Measurements from ENCODE around the gene CHST12. TPM values are rescaled to one million over a fixed set of nuclear protein-coding genes. Genes with fewer than 3 reads are reported as not detected.

CHST12 gene
- total RNA-seq, 2 donors from 2014 or later = 8.7 to 8.8 TPM

DNA sequence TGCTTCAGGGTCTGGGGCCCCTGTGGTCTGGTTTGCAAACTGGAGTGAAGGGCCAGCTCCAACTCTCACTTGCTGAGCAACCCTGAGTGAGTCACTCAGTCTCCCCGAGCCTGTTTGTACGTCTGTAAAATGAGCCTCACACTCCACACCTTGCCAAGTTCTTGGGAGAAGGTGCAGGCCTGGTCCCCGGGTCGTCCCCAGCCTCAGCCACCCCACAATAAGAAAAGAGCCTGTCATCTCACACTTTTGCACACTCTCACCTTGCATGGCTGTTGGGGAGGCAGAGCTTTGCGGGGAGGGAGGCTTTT is 67.6 kb downstream of the CHST12 start:
- Histone ChIP-seq H3K27ac (no peak overlapping the region), H3K36me3 (no peaks in the 10 kb centered on the region), H3K9me3 (no peaks in the 10 kb centered on the region), H3K4me3 (no peak overlapping the region), H3K4me1 (no peaks in the 10 kb centered on the region), H3K27me3 (no peaks in the 10 kb centered on the region), H3K9ac (ENCODE audit: low read depth in 2 of 2, low read length in 2 of 2) (no peak overlapping the region)
- TF ChIP-seq, protein P1, sequence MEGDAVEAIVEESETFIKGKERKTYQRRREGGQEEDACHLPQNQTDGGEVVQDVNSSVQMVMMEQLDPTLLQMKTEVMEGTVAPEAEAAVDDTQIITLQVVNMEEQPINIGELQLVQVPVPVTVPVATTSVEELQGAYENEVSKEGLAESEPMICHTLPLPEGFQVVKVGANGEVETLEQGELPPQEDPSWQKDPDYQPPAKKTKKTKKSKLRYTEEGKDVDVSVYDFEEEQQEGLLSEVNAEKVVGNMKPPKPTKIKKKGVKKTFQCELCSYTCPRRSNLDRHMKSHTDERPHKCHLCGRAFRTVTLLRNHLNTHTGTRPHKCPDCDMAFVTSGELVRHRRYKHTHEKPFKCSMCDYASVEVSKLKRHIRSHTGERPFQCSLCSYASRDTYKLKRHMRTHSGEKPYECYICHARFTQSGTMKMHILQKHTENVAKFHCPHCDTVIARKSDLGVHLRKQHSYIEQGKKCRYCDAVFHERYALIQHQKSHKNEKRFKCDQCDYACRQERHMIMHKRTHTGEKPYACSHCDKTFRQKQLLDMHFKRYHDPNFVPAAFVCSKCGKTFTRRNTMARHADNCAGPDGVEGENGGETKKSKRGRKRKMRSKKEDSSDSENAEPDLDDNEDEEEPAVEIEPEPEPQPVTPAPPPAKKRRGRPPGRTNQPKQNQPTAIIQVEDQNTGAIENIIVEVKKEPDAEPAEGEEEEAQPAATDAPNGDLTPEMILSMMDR (IDR thresholded peaks at IDR 0.05) = no peak
- no peak for DNase-seq
- intact Hi-C loops (cut with DNase I) = no loop called here

DNA sequence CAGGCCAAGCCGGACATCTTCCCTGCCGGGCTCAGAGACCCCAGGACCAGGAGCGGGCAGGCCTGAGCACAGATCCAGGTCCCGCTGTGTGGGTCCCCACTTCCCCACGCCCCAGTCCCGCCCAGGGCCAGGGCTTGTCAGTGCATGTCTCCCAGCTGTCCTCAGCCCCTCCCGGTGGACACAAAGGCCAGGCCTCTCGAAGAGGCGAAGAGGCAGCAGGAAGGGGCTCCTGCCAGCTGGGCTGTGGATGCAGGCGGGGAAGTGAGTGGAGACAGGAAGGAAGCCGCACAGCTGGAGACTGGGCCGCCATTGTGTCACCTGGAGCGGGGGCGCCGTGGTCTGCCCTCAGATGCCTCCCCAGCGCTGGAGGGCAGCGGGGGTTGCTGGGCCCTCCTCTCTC is 68.0 kb downstream of the CHST12 start:
- Histone ChIP-seq H3K27me3 (no peaks in the 10 kb centered on the region), H3K36me3 (no peaks in the 10 kb centered on the region), H3K4me3 (no peak overlapping the region), H3K27ac (no peak overlapping the region), H3K9me3 (no peaks in the 10 kb centered on the region), H3K4me1 (no peaks in the 10 kb centered on the region), H3K9ac (ENCODE audit: low read depth in 2 of 2, low read length in 2 of 2) (no peak overlapping the region)
- TF ChIP-seq, protein P1 (IDR thresholded peaks at IDR 0.05) = no peak
- intact Hi-C loops (cut with DNase I) = no loop called here
- DNase-seq = no peak

DNA sequence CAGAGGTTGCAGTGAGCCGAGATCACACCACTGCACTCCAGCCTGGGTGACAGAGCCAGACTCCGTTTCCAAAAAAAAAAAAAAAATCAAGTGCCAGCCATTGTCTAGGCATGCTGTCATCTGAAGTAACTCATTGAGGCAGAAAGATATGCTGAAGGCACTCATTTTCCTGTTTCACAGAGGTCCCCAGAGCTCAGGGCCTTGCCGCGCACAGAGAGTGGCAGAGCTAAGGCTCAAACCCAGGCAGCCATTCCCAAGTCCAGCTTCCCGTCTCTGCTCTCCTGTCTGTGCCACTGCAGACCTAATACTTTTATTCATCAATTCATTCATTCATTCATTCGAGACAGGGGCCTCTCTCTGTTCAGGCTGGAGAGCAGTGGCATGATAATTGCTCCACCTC is 69.3 kb downstream of the CHST12 start:
- Histone ChIP-seq H3K4me3 (no peak overlapping the region), H3K4me1 (peaks cover 2% of the 10 kb centered on the region), H3K27ac (no peak overlapping the region), H3K9ac (ENCODE audit: low read depth in 2 of 2, low read length in 2 of 2) (no peak overlapping the region), H3K9me3 (no peaks in the 10 kb centered on the region), H3K27me3 (no peaks in the 10 kb centered on the region), H3K36me3 (no peaks in the 10 kb centered on the region)
- intact Hi-C loops (cut with DNase I) = no loop called here
- TF ChIP-seq, protein P1 (IDR thresholded peaks at IDR 0.05) = no peak
- no peak for DNase-seq

DNA sequence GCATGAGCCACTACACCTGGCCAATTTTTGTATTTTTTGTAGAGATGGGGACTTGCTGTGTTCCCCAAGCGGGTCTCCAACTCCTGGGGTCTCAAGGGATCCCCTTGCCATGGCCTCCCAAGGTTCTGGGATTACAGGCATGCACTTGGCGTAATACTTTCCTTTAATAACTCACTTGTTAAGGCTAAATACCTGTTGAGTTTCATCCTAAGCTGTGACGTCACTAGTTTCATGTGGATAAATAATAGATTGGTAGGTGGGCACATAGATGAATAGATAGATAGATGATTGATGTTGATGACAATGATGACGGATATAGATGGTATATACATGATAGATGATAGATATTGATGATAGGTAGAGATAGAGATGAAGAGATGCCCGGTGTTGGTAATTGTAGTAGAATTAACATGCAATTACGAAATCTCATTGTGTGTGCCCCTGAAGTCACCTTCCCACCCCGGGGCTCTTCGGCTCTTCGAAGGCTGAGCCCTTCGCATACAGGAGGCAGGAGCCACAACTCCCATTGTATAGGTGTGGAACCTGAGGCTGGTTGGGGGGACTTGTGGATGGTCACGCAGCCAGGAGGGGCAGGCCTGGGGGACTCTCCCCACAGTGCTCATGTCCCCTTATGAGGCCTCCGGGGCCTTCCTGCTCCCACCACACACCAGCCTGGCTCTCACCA is 70.2 kb downstream of the CHST12 start:
- no peaks in the 10 kb centered on the region for H3K36me3 ChIP-seq
- no peaks in the 10 kb centered on the region for H3K27me3 ChIP-seq
- no peak overlapping the region for H3K27ac ChIP-seq
- H3K9me3 ChIP-seq = no peaks in the 10 kb centered on the region
- intact Hi-C loops (cut with DNase I) = no loop called here
- H3K9ac ChIP-seq (ENCODE audit: low read depth in 2 of 2, low read length in 2 of 2) = no peak overlapping the region
- peaks cover 11% of the 10 kb centered on the region for H3K4me1 ChIP-seq
- H3K4me3 ChIP-seq = no peak overlapping the region
- TF ChIP-seq, protein P1 (IDR thresholded peaks at IDR 0.05) = no peak
- DNase-seq = no peak

DNA sequence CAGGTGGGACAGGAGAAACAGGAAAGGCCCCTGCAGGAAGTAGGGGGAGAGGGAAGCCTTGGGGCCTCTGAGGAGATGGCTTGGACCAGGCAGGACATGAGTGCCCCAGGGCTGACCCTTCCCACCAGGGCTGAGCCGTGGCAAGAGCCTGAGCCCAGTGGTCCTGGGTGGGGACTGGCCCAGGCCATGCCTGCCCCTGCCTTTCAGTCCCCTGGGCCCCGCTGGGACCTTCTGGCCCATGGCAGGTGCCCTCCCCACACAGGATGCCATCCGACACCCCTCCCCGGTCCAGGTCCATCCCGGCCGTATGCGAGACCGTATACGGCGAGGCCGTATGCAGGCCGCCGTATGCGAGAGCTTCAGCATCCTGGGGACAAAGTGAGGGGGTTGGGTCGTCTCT is 70.8 kb downstream of the CHST12 start:
- Histone ChIP-seq H3K9me3 (no peaks in the 10 kb centered on the region), H3K4me1 (peaks cover 13% of the 10 kb centered on the region), H3K4me3 (no peak overlapping the region), H3K36me3 (no peaks in the 10 kb centered on the region), H3K9ac (ENCODE audit: low read depth in 2 of 2, low read length in 2 of 2) (no peak overlapping the region), H3K27me3 (no peaks in the 10 kb centered on the region), H3K27ac (no peak overlapping the region)
- TF ChIP-seq, protein P1 (IDR thresholded peaks at IDR 0.05) = no peak
- DNase-seq = no peak
- intact Hi-C loops (cut with DNase I) = no loop called here

Measured in colonic mucosa (tissue), 4 donors.